K562 (cell line): ENCODE measurements around the gene MTMR10. TPM values are rescaled to one million over a fixed set of nuclear protein-coding genes. Genes with fewer than 3 reads are reported as not detected.

ENCODE experiments used
- BCOR ChIP-seq: fragments of 450-650 bp; IDR thresholded peaks from 2 replicates; pipeline ENCODE4 v1.6.1; 2016
- CHD1 ChIP-seq: fragments of 200-600 bp; sonication (generic); IDR thresholded peaks from one replicate; pipeline ENCODE4 v1.6.1; 2012; ENCODE audit warnings: mild to moderate bottlenecking, moderate library complexity, low read length, inconsistent platforms
- HNRNPK ChIP-seq: fragments of 200-400 bp; formaldehyde crosslinking; IDR thresholded peaks from one replicate; pipeline ENCODE4 v1.6.1; 2018; ENCODE audit warnings: mild to moderate bottlenecking, low read depth, low read length; ENCODE audit not compliant: poor library complexity, severe bottlenecking
- KLF16 ChIP-seq: IDR thresholded peaks from 2 replicates; pipeline ENCODE4 v1.6.1; 2016; ENCODE audit warnings: antibody characterized with exemption
- NCOR1 ChIP-seq: fragments of 450-650 bp; IDR thresholded peaks from 2 replicates; pipeline ENCODE4 v1.6.1; 2016; ENCODE audit warnings: mild to moderate bottlenecking, moderate library complexity
- NFE2 ChIP-seq: IDR thresholded peaks from 2 replicates; pipeline ENCODE4 v1.6.1; 2014; ENCODE audit warnings: antibody characterized with exemption, low read depth
- SETDB1 ChIP-seq: IDR thresholded peaks from one replicate; pipeline ENCODE4 v1.6.1; 2012; ENCODE audit warnings: low read length, control low read depth, inconsistent platforms
- SREBF1 ChIP-seq: fragments of 150-350 bp; IDR thresholded peaks from 2 replicates; pipeline ENCODE4 v1.6.1; 2014; ENCODE audit warnings: antibody characterized with exemption, low read depth, low read length, borderline replicate concordance
- ZC3H4 ChIP-seq: sonication (generic); formaldehyde crosslinking; IDR thresholded peaks from 2 replicates; pipeline ENCODE4 v1.9.0; 2021; ENCODE audit warnings: missing genetic modification reagents, borderline replicate concordance
- ZFP30 ChIP-seq: fragments of 250-450 bp; sonication (Bioruptor Pico); IDR thresholded peaks from 2 replicates; pipeline ENCODE4 v1.8.0; 2022; ENCODE audit warnings: moderate library complexity, mild to moderate bottlenecking, inconsistent platforms, borderline replicate concordance
- ZNF584 ChIP-seq: fragments of 200-800 bp; sonication (Bioruptor generic); IDR thresholded peaks from 2 replicates; pipeline ENCODE4 v1.6.1; 2016; ENCODE audit warnings: low read depth, mild to moderate bottlenecking, missing genetic modification characterization, missing compliant biosample characterization
- ZNF830 ChIP-seq: fragments of 250-450 bp; sonication (Bioruptor Pico); IDR thresholded peaks from 2 replicates; pipeline ENCODE4 v1.5.0; 2021; ENCODE audit warnings: mild to moderate bottlenecking
- polyA plus RNA-seq, 8 experiments: library from polyadenylated mRNA; depleted of rRNA in 4 of 8; stranded (reverse) in 5 of 8; unstranded in 3 of 8; fragments of >200 nt; fragmentation: Nextera tagmentation in 2 of 8; fragmentation: Illumina TruSeq in 1 of 8; extraction: Ambion mirVana in 2 of 8; extraction: Trizol in 1 of 8; gene quantifications; 2 replicates each; pipeline versions ENCODE4 v1.2.1 to v1.2.3, GENCODE V29; 2011 to 2014; ENCODE audit warnings: inconsistent platforms in 1 of 8, missing spikeins in 1 of 8
- total RNA-seq, 7 experiments: library from RNA; depleted of rRNA in 6 of 7; stranded (reverse); fragments of >200 nt in 6 of 7; fragmentation: Illumina TruSeq in 2 of 7; extraction: Trizol in 2 of 7; gene quantifications; 2 replicates each; pipeline versions ENCODE4 v1.2.1 to v1.2.3, GENCODE V29; 2011 to 2021; ENCODE audit warnings: low replicate concordance in 1 of 7
- TF ChIP-seq, protein P1 (sequence below): fragments of 200-600 bp; sonication (generic); IDR thresholded peaks from one replicate; pipeline ENCODE4 v1.6.1; 2012; ENCODE audit warnings: mild to moderate bottlenecking, low read depth, low read length, inconsistent platforms
- TF ChIP-seq, protein P2 (sequence below): fragments of 250-450 bp; sonication (Bioruptor Pico); IDR thresholded peaks from 2 replicates; pipeline ENCODE4 v1.8.0; 2022; ENCODE audit warnings: moderate library complexity, mild to moderate bottlenecking, inconsistent platforms
- TF ChIP-seq, protein P3 (sequence below): fragments of 250-450 bp; sonication (Bioruptor Pico); IDR thresholded peaks from 2 replicates; pipeline ENCODE4 v1.9.0; 2021; ENCODE audit warnings: mild to moderate bottlenecking
- TF ChIP-seq, protein P4 (sequence below): fragments of 450-650 bp; IDR thresholded peaks from 2 replicates; pipeline ENCODE4 v1.6.1; 2016; ENCODE audit warnings: missing biosample characterization, missing genetic modification characterization

MTMR10 gene
- total and polyA plus RNA-seq, 9 of the 15 experiments (the other 6 are each of a cell fraction or from before 2014, with no cell fraction given), result 1.6 to 6.8 (median 4.8) TPM

DNA sequence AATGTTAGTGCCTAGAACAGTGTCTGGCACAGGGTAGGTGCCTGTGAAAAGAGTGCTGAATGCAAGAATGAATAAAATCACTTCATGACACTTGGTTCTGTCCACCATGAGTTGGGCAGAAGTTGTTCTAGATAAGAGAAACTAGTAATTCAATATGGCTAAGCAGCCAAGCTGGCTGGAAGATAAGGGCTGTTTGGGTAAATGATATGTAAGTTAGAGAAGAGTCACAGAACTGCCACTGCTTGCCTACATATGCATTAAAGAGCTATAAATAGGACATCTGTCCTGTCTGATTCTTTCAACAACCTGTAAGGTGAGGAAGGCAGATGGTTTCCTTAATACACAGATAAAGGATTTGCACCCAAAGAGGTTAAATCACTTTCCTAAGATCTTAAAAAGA lies 13.1 kb downstream of the MTMR10 start (continued):
- TF ChIP-seq, protein P1, sequence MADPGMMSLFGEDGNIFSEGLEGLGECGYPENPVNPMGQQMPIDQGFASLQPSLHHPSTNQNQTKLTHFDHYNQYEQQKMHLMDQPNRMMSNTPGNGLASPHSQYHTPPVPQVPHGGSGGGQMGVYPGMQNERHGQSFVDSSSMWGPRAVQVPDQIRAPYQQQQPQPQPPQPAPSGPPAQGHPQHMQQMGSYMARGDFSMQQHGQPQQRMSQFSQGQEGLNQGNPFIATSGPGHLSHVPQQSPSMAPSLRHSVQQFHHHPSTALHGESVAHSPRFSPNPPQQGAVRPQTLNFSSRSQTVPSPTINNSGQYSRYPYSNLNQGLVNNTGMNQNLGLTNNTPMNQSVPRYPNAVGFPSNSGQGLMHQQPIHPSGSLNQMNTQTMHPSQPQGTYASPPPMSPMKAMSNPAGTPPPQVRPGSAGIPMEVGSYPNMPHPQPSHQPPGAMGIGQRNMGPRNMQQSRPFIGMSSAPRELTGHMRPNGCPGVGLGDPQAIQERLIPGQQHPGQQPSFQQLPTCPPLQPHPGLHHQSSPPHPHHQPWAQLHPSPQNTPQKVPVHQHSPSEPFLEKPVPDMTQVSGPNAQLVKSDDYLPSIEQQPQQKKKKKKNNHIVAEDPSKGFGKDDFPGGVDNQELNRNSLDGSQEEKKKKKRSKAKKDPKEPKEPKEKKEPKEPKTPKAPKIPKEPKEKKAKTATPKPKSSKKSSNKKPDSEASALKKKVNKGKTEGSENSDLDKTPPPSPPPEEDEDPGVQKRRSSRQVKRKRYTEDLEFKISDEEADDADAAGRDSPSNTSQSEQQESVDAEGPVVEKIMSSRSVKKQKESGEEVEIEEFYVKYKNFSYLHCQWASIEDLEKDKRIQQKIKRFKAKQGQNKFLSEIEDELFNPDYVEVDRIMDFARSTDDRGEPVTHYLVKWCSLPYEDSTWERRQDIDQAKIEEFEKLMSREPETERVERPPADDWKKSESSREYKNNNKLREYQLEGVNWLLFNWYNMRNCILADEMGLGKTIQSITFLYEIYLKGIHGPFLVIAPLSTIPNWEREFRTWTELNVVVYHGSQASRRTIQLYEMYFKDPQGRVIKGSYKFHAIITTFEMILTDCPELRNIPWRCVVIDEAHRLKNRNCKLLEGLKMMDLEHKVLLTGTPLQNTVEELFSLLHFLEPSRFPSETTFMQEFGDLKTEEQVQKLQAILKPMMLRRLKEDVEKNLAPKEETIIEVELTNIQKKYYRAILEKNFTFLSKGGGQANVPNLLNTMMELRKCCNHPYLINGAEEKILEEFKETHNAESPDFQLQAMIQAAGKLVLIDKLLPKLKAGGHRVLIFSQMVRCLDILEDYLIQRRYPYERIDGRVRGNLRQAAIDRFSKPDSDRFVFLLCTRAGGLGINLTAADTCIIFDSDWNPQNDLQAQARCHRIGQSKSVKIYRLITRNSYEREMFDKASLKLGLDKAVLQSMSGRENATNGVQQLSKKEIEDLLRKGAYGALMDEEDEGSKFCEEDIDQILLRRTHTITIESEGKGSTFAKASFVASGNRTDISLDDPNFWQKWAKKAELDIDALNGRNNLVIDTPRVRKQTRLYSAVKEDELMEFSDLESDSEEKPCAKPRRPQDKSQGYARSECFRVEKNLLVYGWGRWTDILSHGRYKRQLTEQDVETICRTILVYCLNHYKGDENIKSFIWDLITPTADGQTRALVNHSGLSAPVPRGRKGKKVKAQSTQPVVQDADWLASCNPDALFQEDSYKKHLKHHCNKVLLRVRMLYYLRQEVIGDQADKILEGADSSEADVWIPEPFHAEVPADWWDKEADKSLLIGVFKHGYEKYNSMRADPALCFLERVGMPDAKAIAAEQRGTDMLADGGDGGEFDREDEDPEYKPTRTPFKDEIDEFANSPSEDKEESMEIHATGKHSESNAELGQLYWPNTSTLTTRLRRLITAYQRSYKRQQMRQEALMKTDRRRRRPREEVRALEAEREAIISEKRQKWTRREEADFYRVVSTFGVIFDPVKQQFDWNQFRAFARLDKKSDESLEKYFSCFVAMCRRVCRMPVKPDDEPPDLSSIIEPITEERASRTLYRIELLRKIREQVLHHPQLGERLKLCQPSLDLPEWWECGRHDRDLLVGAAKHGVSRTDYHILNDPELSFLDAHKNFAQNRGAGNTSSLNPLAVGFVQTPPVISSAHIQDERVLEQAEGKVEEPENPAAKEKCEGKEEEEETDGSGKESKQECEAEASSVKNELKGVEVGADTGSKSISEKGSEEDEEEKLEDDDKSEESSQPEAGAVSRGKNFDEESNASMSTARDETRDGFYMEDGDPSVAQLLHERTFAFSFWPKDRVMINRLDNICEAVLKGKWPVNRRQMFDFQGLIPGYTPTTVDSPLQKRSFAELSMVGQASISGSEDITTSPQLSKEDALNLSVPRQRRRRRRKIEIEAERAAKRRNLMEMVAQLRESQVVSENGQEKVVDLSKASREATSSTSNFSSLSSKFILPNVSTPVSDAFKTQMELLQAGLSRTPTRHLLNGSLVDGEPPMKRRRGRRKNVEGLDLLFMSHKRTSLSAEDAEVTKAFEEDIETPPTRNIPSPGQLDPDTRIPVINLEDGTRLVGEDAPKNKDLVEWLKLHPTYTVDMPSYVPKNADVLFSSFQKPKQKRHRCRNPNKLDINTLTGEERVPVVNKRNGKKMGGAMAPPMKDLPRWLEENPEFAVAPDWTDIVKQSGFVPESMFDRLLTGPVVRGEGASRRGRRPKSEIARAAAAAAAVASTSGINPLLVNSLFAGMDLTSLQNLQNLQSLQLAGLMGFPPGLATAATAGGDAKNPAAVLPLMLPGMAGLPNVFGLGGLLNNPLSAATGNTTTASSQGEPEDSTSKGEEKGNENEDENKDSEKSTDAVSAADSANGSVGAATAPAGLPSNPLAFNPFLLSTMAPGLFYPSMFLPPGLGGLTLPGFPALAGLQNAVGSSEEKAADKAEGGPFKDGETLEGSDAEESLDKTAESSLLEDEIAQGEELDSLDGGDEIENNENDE, result no peak
- TF ChIP-seq HNRNPK (no peak), SREBF1 (no peak), BCOR (peak; percentile 80), ZC3H4 (CRISPR knock-in tag) (no peak), ZFP30 (CRISPR knock-in tag) (no peak), KLF16 (peak; percentile 95), ZNF584 (CRISPR knock-in tag) (peak; percentile 76; the same call in 1 of the 2 replicates), SETDB1 (no peak), NFE2 (no peak), NCOR1 (peak; percentile 96), ZNF830 (CRISPR knock-in tag) (no peak), CHD1 (no peak)
- TF ChIP-seq, protein P2, sequence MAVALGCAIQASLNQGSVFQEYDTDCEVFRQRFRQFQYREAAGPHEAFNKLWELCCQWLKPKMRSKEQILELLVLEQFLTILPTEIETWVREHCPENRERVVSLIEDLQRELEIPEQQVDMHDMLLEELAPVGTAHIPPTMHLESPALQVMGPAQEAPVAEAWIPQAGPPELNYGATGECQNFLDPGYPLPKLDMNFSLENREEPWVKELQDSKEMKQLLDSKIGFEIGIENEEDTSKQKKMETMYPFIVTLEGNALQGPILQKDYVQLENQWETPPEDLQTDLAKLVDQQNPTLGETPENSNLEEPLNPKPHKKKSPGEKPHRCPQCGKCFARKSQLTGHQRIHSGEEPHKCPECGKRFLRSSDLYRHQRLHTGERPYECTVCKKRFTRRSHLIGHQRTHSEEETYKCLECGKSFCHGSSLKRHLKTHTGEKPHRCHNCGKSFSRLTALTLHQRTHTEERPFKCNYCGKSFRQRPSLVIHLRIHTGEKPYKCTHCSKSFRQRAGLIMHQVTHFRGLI (CRISPR knock-in tag), result no peak
- TF ChIP-seq, protein P3, sequence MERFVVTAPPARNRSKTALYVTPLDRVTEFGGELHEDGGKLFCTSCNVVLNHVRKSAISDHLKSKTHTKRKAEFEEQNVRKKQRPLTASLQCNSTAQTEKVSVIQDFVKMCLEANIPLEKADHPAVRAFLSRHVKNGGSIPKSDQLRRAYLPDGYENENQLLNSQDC (CRISPR knock-in tag), result no peak
- TF ChIP-seq, protein P4, sequence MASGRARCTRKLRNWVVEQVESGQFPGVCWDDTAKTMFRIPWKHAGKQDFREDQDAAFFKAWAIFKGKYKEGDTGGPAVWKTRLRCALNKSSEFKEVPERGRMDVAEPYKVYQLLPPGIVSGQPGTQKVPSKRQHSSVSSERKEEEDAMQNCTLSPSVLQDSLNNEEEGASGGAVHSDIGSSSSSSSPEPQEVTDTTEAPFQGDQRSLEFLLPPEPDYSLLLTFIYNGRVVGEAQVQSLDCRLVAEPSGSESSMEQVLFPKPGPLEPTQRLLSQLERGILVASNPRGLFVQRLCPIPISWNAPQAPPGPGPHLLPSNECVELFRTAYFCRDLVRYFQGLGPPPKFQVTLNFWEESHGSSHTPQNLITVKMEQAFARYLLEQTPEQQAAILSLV, result no peak
